Stomach (tissue), 9 donors: ENCODE measurements around the gene FAM53C. TPM values are rescaled to one million over a fixed set of nuclear protein-coding genes. Genes with fewer than 3 reads are reported as not detected.

ENCODE experiments used
- DNase-seq, 2 donors: peaks; one replicate each; pipeline versions ENCODE4 v3.0.0 to v3.0.0-alpha.2; 2013 to 2019
- H3K27ac ChIP-seq, 5 donors: fragments of 200-600 bp in 4 of 5; sonication (generic) in 4 of 5; one replicate each; pipeline ENCODE4 v1.5.1; 2013 to 2019; ENCODE audit warnings: mild to moderate bottlenecking in 1 of 5, moderate library complexity in 1 of 5
- H3K27me3 ChIP-seq, 3 donors: fragments of 200-600 bp; sonication (generic); one replicate each; pipeline ENCODE4 v1.5.1; 2017 to 2019; ENCODE audit warnings: mixed run types in 1 of 3
- H3K36me3 ChIP-seq, 4 donors: fragments of 200-600 bp; sonication (generic); 1 replicate in 3 of 4; 2 replicates in 1 of 4; pipeline ENCODE4 v1.5.1; 2016 to 2019
- H3K4me1 ChIP-seq, 4 donors: fragments of 200-600 bp; sonication (generic); one replicate each; pipeline ENCODE4 v1.5.1; 2016 to 2019
- H3K4me3 ChIP-seq, 4 donors: fragments of 200-600 bp; sonication (generic) in 3 of 4; one replicate each; pipeline ENCODE4 v1.5.1; 2016 to 2019; ENCODE audit warnings: mild to moderate bottlenecking in 1 of 4
- H3K9me3 ChIP-seq, 4 donors: fragments of 200-600 bp; sonication (generic); one replicate each; pipeline ENCODE4 v1.5.1; 2016 to 2019
- CTCF ChIP-seq, 7 experiments: fragments of 450-650 bp in 4 of 7; fragments of 200-600 bp in 3 of 7; sonication (generic) in 3 of 7; IDR thresholded peaks; one replicate each; pipeline ENCODE4 v1.5.1; 2016 to 2019; ENCODE audit warnings: antibody characterized with exemption in 7 of 7, control low read depth in 2 of 7, mild to moderate bottlenecking in 1 of 7
- EP300 ChIP-seq: sonication (generic); formaldehyde crosslinking; IDR thresholded peaks from one replicate; pipeline ENCODE4 v1.6.1; 2017; ENCODE audit warnings: antibody characterized with exemption
- POLR2A ChIP-seq, 4 donors: fragments of 450-650 bp; IDR thresholded peaks; one replicate each; pipeline ENCODE4 v1.6.1; 2016; ENCODE audit warnings: antibody characterized with exemption in 4 of 4, control low read depth in 2 of 4, mild to moderate bottlenecking in 1 of 4, moderate library complexity in 1 of 4
- POLR2AphosphoS5 ChIP-seq, 3 donors: sonication (generic); formaldehyde crosslinking; IDR thresholded peaks; one replicate each; pipeline ENCODE4 v1.6.1; 2016; ENCODE audit warnings: antibody characterized with exemption in 3 of 3
- WGBS, 5 donors: extraction: QIAGEN DNeasy Blood & Tissue Kit in 3 of 5; methylation state at CpG; one replicate each; pipeline versions ENCODE4 v1.1.5 to v1.1.7; 2013 to 2018; 5-methylcytosine and 5-hydroxymethylcytosine counted together
- intact Hi-C: fragments of 100-400 bp; cut with DNase I; formaldehyde crosslinking; loops from one replicate; pipeline ENCODE4 v1.15.1; 2023; ENCODE audit warnings: low total_unique reads
- polyA plus RNA-seq, 3 donors: library from polyadenylated mRNA; stranded (reverse); fragments of 200-250 nt; gene quantifications; one replicate each; pipeline ENCODE4 v1.2.3, GENCODE V29; 2013
- total RNA-seq, 5 donors: library from RNA; depleted of rRNA; stranded (reverse); fragments of >200 nt; gene quantifications; one replicate each; pipeline versions ENCODE4 v1.1.0 to v1.2.3, GENCODE V29; 2014 to 2016
- donor health status: healthy with polysubstance abuse.
- donor health status: Bipolar disorder and iron deficiency.
- donor health status: healthy.

The FAM53C gene
- total and polyA plus RNA-seq, 8 donors = 0.29 to 43.3 (median 15.3) TPM

- H3K27ac ChIP-seq = peak overlapping the region in 1 of 5 donors; percentile 21
- H3K9me3 ChIP-seq = peaks cover 0 to 6% (median 0%) of the 10 kb centered on the region in 4 donors
- no peak overlapping the region for H3K4me3 ChIP-seq
- no peak for DNase-seq
- H3K36me3 ChIP-seq = peaks cover 24 to 41% (median 34%) of the 10 kb centered on the region in 4 donors
- no peak for TF ChIP-seq POLR2AphosphoS5 (IDR thresholded peaks at IDR 0.05)
- no peak for TF ChIP-seq POLR2A (IDR thresholded peaks at IDR 0.05)
- no peak for TF ChIP-seq EP300
- TF ChIP-seq CTCF (IDR thresholded peaks at IDR 0.05) = no peak
- peaks cover 16 to 25% (median 20%) of the 10 kb centered on the region in 4 donors for H3K4me1 ChIP-seq
- WGBS, 5 donors = 84 to 94% (median 92%) methylated on average over 1 of the region's 1 CpG
- intact Hi-C loops = no loop called here
- H3K27me3 ChIP-seq = no peaks in the 10 kb centered on the region
These were observed 13.0 kb downstream of the FAM53C start for GRCh38 chr5:138351056-138351455.

DNA sequence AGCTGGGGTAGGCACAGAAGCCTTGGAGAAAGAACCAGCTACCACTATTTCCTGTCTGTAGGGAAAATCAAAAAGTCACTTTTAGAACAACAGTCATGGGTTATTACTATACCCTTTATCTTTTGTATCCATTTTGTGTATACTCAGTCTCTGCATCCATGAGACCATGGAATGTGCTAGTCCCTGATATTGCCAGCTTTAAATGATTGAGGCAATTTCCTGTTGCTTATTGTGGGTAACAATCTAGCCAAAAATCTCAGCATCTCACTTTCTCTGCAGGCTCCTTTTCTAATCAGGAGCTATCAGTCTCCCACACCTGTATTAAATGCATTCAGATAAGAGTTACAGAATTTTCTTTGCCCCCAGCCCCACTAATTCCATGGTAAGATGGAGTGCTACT lies 13.5 kb downstream of the FAM53C start:
- Histone ChIP-seq H3K9me3 (peaks cover 0 to 6% (median 0%) of the 10 kb centered on the region in 4 donors), H3K4me1 (peaks cover 16 to 30% (median 23%) of the 10 kb centered on the region in 4 donors), H3K27ac (peak overlapping the region in 3 of 5 donors; percentile 21 to 98 (median 96)), H3K27me3 (no peaks in the 10 kb centered on the region), H3K4me3 (no peak overlapping the region), H3K36me3 (peaks cover 19 to 36% (median 29%) of the 10 kb centered on the region in 4 donors)
- intact Hi-C loops = no loop called here
- no peak for DNase-seq
- TF ChIP-seq POLR2A (IDR thresholded peaks at IDR 0.05) (no peak), CTCF (IDR thresholded peaks at IDR 0.05) (no peak), POLR2AphosphoS5 (IDR thresholded peaks at IDR 0.05) (no peak), EP300 (no peak)

DNA sequence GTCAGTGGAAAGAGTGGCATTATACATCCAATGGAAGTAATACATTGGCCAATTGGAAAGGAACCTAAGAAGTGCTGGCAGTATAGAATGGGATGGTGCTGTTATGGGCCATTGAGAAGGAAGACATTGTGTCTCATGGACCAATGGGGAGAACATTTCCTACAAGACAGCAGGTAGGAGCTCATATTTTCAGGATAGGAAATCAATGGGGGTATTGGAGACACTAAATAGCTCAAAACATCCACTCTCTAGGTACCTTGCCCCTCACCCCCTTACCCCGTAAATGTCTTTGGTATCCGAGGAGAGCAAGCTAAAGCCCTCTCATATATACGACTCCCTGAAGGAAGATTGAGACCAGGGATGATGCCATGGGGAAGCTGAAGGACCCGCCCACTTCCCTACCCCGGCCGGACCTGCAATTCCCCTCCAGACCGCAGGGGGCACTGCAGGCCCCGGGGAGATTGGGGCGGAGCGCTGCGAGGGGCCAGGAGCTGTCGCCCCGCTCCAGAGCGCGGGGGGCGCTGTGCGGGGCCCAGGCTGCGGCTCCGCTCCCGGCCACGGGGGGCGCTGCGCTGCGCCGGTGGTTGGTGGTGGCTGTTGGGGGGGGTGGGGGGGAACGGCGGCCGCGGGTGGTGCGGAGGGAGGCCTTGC lies 14.1 kb downstream of the FAM53C start, which contains the start of gene KDM3B:
Gene KDM3B, plus strand, starts transcription at position 615 of the 651 bp plus-strand sequence. CDS start 111 bp downstream, outside the sequence.
- intact Hi-C loops = no loop called here
- Histone ChIP-seq H3K27me3 (no peaks in the 10 kb centered on the region), H3K4me3 (peak within 1 kb of the TSS; percentile 82 to 92 (median 88)), H3K36me3 (peaks cover 12 to 29% (median 22%) of the 10 kb centered on the region in 4 donors), H3K9me3 (peaks cover 0 to 6% (median 0%) of the 10 kb centered on the region in 4 donors), H3K4me1 (peaks cover 16 to 37% (median 26%) of the 10 kb centered on the region in 4 donors), H3K27ac (peak within 1 kb of the TSS; percentile 96 to 99 (median 98))
- TF ChIP-seq EP300 (no peak), CTCF (IDR thresholded peaks at IDR 0.05) (peak in 6 of 7 experiments; percentile 29 to 100 (median 99)), POLR2AphosphoS5 (IDR thresholded peaks at IDR 0.05) (peak; percentile 32 to 75 (median 48))
- WGBS, 5 donors = 9 to 65% (median 11%) methylated on average over 3 to 27 of the region's 30 CpGs
- DNase-seq = peak; percentile 89 to 95

DNA sequence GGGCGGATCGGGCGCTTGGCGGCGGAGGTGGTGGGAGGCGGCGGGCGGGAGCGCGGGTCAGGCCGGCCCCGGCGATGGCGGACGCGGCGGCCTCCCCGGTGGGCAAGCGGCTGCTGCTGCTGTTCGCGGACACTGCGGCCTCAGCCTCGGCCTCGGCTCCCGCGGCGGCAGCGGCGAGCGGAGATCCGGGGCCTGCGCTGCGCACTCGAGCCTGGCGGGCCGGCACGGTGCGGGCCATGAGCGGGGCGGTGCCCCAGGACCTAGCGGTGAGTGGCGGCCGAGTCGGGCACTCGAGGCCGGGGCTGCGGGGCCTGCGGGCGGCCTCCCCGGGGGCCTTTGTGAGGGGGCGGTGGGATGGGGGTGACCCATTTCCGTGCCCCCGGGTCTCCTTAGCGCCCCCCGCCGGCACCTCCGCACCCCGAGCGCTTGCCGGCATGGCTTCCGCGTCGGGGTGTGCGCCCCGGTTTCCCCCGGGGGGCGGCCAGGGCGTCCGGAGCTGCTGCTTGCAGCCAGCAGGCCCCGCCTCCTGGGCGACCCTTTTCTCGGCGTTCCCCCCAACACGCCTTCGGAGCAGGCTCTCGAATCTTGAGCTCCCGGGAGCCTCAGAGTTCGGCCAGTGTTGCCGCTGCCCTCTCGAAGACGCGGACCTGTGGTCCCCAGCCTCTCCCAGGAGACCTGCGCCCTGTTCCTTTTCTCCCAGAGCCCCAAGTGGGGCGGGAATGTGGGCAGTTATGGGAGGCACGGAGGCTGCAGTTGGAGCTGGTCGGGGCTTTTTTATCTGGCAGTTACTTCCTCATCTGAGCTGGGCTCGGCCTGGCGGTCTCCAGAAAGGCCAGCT lies 14.9 kb downstream of the FAM53C start:
- Histone ChIP-seq H3K36me3 (peaks cover 9 to 22% (median 15%) of the 10 kb centered on the region in 4 donors), H3K27ac (peak overlapping the region; percentile 96 to 99 (median 98)), H3K4me1 (peaks cover 16 to 42% (median 28%) of the 10 kb centered on the region in 4 donors), H3K4me3 (peak overlapping the region; percentile 82 to 92 (median 88)), H3K27me3 (no peaks in the 10 kb centered on the region), H3K9me3 (peaks cover 0 to 6% (median 0%) of the 10 kb centered on the region in 4 donors)
- peak; percentile 78 to 87 for DNase-seq
- intact Hi-C loops = no loop called here
- 0 to 1% (median 1%) methylated on average over 10 to 88 of the region's 88 CpGs for WGBS, 5 donors
- no peak for TF ChIP-seq EP300
- peak in 2 of 3 donors; percentile 53 to 55 for TF ChIP-seq POLR2AphosphoS5 (IDR thresholded peaks at IDR 0.05)
- TF ChIP-seq CTCF (IDR thresholded peaks at IDR 0.05) = peak in 3 of 7 experiments; percentile 17 to 67 (median 17)
